Body of pancreas (tissue), 4 donors: ENCODE results near the gene SPATA13.

ENCODE experiments used
- POLR2A ChIP-seq, 3 donors: fragments of 450-650 bp; IDR thresholded peaks; one replicate each; pipeline ENCODE4 v1.6.1; 2016; ENCODE audit warnings: antibody characterized with exemption in 3 of 3, mild to moderate bottlenecking in 2 of 3
- TF ChIP-seq, protein P1 (sequence below), 7 experiments: fragments of 450-650 bp in 4 of 7; fragments of 200-600 bp in 3 of 7; sonication (generic) in 3 of 7; IDR thresholded peaks; one replicate each; pipeline ENCODE4 v1.5.1; 2016 to 2019; ENCODE audit warnings: antibody characterized with exemption in 7 of 7

DNA sequence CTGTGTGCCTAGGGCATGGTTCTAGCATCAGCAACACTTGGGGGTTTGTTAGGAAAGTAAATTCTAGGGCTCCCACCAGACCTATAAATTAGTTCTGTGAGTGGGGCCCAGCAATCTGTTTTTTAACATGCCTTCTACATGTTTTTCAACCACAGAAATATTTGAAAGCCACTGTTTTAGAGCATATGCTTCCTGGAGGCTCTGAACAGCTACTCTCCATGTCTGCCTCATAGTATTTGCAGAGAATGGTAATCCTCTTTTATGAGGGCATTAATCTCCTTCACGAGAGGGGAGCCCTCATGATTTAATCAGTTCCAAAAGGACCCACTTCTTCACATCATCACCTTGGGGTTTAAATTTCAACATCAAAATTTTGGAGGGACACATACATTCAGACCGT, 6.0 kb downstream of the SPATA13 start:
- TF ChIP-seq, protein P1, sequence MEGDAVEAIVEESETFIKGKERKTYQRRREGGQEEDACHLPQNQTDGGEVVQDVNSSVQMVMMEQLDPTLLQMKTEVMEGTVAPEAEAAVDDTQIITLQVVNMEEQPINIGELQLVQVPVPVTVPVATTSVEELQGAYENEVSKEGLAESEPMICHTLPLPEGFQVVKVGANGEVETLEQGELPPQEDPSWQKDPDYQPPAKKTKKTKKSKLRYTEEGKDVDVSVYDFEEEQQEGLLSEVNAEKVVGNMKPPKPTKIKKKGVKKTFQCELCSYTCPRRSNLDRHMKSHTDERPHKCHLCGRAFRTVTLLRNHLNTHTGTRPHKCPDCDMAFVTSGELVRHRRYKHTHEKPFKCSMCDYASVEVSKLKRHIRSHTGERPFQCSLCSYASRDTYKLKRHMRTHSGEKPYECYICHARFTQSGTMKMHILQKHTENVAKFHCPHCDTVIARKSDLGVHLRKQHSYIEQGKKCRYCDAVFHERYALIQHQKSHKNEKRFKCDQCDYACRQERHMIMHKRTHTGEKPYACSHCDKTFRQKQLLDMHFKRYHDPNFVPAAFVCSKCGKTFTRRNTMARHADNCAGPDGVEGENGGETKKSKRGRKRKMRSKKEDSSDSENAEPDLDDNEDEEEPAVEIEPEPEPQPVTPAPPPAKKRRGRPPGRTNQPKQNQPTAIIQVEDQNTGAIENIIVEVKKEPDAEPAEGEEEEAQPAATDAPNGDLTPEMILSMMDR (IDR thresholded peaks at IDR 0.05) = no peak
- TF ChIP-seq POLR2A (IDR thresholded peaks at IDR 0.05) = no peak
